ENCODE measurements around the gene ROCK2. TPM values are rescaled to one million over a fixed set of nuclear protein-coding genes. Genes with fewer than 3 reads are reported as not detected.
A peak's percentile ranks its signal among the peaks of the same experiment; 100 is the strongest.

The ROCK2 gene
- total and polyA plus RNA-seq, 2 donors (not counting 1 experiment from before 2014, with no cell fraction given), result 32.0 to 58.1 TPM

DNA sequence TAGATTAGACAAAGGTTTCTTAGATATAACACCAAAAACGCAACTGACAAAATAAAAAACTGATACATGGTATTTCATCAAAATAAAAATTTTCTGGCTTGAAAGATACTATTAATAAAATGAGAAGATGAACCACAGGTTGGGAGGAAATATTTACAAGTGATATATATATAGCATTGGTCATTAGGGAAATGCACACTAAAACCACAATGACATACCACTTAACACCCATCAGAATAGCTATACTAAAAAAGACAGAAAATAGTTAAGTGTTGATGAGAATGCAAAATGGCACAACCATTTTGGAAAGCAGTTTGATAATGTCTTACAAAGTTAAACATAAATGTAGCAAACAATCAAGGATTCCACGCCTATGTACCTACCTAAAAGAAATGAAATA lies 105.3 kb downstream of the ROCK2 start:
- no peak overlapping the region for H2AFZ ChIP-seq (ENCODE audit: low read length)
- no peak overlapping the region for H3K27ac ChIP-seq (ENCODE audit: insufficient read depth, low read length)
- no peaks in the 10 kb centered on the region for H4K20me1 ChIP-seq (ENCODE audit: control insufficient read depth, extremely low read depth, insufficient read depth, low read length)
- no peak overlapping the region for H3K9ac ChIP-seq (ENCODE audit: insufficient read depth, low read length)
- H3K36me3 ChIP-seq (ENCODE audit: control insufficient read depth, insufficient read depth, low read length), result no peaks in the 10 kb centered on the region
- TF ChIP-seq EZH2 (IDR thresholded peaks at IDR 0.05; ENCODE audit: low read length, missing control alignments), result no peak
- no peak for TF ChIP-seq CTCF (conservative IDR thresholded peaks at IDR 0.05 in 1 of 2, IDR thresholded peaks at IDR 0.05 in 1 of 2; ENCODE audit: low read depth in 1 of 2, low read length in 2 of 2)
- H3K4me2 ChIP-seq (ENCODE audit: extremely low read depth, insufficient read depth, low read length), result no peak overlapping the region
- DNase-seq (ENCODE audit: low read depth in 2 of 2), result no peak
- H3K4me1 ChIP-seq (ENCODE audit: control insufficient read depth, extremely low read depth, insufficient read depth, low read length), result no peaks in the 10 kb centered on the region
- no peaks in the 10 kb centered on the region for H3K9me3 ChIP-seq (ENCODE audit: control insufficient read depth, insufficient read depth, low read depth, low read length)
- H3K27me3 ChIP-seq (ENCODE audit: control insufficient read depth, insufficient read depth, low read length), result no peaks in the 10 kb centered on the region
- no peak overlapping the region for H3K4me3 ChIP-seq (replicated peaks in 1 of 4; ENCODE audit: control extremely low read depth in 1 of 4, insufficient read depth in 1 of 4, low read depth in 3 of 4, low read length in 4 of 4)
- H3K79me2 ChIP-seq (ENCODE audit: control insufficient read depth, insufficient read depth, low read length), result peaks cover 14% of the 10 kb centered on the region

GRCh38 chr2:11237122-11237521 lies 107.3 kb downstream of the ROCK2 start:
- Histone ChIP-seq H3K4me1 (ENCODE audit: control insufficient read depth, extremely low read depth, insufficient read depth, low read length) (no peaks in the 10 kb centered on the region), H2AFZ (ENCODE audit: low read length) (no peak overlapping the region), H3K4me3 (replicated peaks in 1 of 4; ENCODE audit: control extremely low read depth in 1 of 4, insufficient read depth in 1 of 4, low read depth in 3 of 4, low read length in 4 of 4) (no peak overlapping the region), H3K9me3 (ENCODE audit: control insufficient read depth, insufficient read depth, low read depth, low read length) (no peaks in the 10 kb centered on the region), H3K27ac (ENCODE audit: insufficient read depth, low read length) (no peak overlapping the region), H3K27me3 (ENCODE audit: control insufficient read depth, insufficient read depth, low read length) (no peaks in the 10 kb centered on the region), H3K36me3 (ENCODE audit: control insufficient read depth, insufficient read depth, low read length) (no peaks in the 10 kb centered on the region), H3K9ac (ENCODE audit: insufficient read depth, low read length) (no peak overlapping the region), H4K20me1 (ENCODE audit: control insufficient read depth, extremely low read depth, insufficient read depth, low read length) (no peaks in the 10 kb centered on the region), H3K79me2 (ENCODE audit: control insufficient read depth, insufficient read depth, low read length) (peaks cover 12% of the 10 kb centered on the region), H3K4me2 (ENCODE audit: extremely low read depth, insufficient read depth, low read length) (no peak overlapping the region)
- TF ChIP-seq CTCF (conservative IDR thresholded peaks at IDR 0.05 in 1 of 2, IDR thresholded peaks at IDR 0.05 in 1 of 2; ENCODE audit: low read depth in 1 of 2, low read length in 2 of 2) (no peak), EZH2 (IDR thresholded peaks at IDR 0.05; ENCODE audit: low read length, missing control alignments) (no peak)
- no peak for DNase-seq (ENCODE audit: low read depth in 2 of 2)

DNA sequence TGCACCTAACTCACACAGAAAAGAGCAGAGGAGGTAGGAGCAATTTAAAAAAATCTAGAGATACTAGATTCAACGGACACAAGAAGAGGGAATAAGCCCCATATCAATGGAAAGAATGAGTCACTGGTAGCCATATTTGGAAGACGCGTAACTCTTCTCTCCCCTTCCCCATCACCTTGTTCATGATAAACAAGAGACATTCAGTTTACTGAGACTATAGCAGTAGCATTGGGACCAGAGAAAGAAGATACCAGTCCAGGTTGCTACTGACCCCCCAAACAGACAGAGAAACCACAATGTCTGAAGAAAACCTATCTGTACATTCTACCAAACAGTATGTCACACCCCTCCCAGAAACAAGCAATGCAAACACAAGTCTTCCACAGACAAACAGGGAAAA lies 108.1 kb downstream of the ROCK2 start:
- H3K4me2 ChIP-seq (ENCODE audit: extremely low read depth, insufficient read depth, low read length), result no peak overlapping the region
- H3K27ac ChIP-seq (ENCODE audit: insufficient read depth, low read length), result no peak overlapping the region
- peaks cover 10% of the 10 kb centered on the region for H3K79me2 ChIP-seq (ENCODE audit: control insufficient read depth, insufficient read depth, low read length)
- H2AFZ ChIP-seq (ENCODE audit: low read length), result no peak overlapping the region
- H3K9ac ChIP-seq (ENCODE audit: insufficient read depth, low read length), result no peak overlapping the region
- H4K20me1 ChIP-seq (ENCODE audit: control insufficient read depth, extremely low read depth, insufficient read depth, low read length), result no peaks in the 10 kb centered on the region
- peak in 1 of 2 donors; percentile 34 for DNase-seq (ENCODE audit: low read depth in 2 of 2)
- H3K27me3 ChIP-seq (ENCODE audit: control insufficient read depth, insufficient read depth, low read length), result no peaks in the 10 kb centered on the region
- TF ChIP-seq CTCF (conservative IDR thresholded peaks at IDR 0.05 in 1 of 2, IDR thresholded peaks at IDR 0.05 in 1 of 2; ENCODE audit: low read depth in 1 of 2, low read length in 2 of 2), result no peak
- TF ChIP-seq EZH2 (IDR thresholded peaks at IDR 0.05; ENCODE audit: low read length, missing control alignments), result no peak
- no peak overlapping the region for H3K4me3 ChIP-seq (replicated peaks in 1 of 4; ENCODE audit: control extremely low read depth in 1 of 4, insufficient read depth in 1 of 4, low read depth in 3 of 4, low read length in 4 of 4)
- H3K9me3 ChIP-seq (ENCODE audit: control insufficient read depth, insufficient read depth, low read depth, low read length), result no peaks in the 10 kb centered on the region
- no peaks in the 10 kb centered on the region for H3K4me1 ChIP-seq (ENCODE audit: control insufficient read depth, extremely low read depth, insufficient read depth, low read length)
- no peaks in the 10 kb centered on the region for H3K36me3 ChIP-seq (ENCODE audit: control insufficient read depth, insufficient read depth, low read length)
